CD14-positive monocyte (primary cell): ENCODE measurements around the gene SPRR4. TPM values are rescaled to one million over a fixed set of nuclear protein-coding genes. Genes with fewer than 3 reads are reported as not detected.

ENCODE experiments used
- DNase-seq, 3 donors: peaks; one replicate each; pipeline ENCODE4 v3.0.0-alpha.2; 2011 to 2022
- H2AFZ ChIP-seq: 2 replicates; pipeline ENCODE4 v1.6.0; 2012; ENCODE audit warnings: mild to moderate bottlenecking, low read depth, low read length, inconsistent platforms; ENCODE audit not compliant: insufficient read depth, poor library complexity, severe bottlenecking
- H3K27ac ChIP-seq, 2 donors: 1 replicate in 1 of 2; 2 replicates in 1 of 2; pipeline ENCODE4 v1.5.1; 2012 to 2013; ENCODE audit warnings: low read length in 2 of 2, control low read depth in 1 of 2, inconsistent platforms in 1 of 2, low read depth in 1 of 2, mild to moderate bottlenecking in 1 of 2
- H3K27me3 ChIP-seq, 2 donors: one replicate each; pipeline versions ENCODE4 v1.6.0 to v1.6.1; 2011 to 2013; ENCODE audit warnings: low read length in 2 of 2; ENCODE audit not compliant: control insufficient read depth in 2 of 2, insufficient read depth in 2 of 2
- H3K36me3 ChIP-seq, 2 donors: replicated peaks in 1 of 2; 1 replicate in 1 of 2; 2 replicates in 1 of 2; pipeline versions ENCODE4 v1.5.1 to v1.6.1; 2012 to 2013; ENCODE audit warnings: low read length in 2 of 2, control low read depth in 1 of 2, inconsistent platforms in 1 of 2, mild to moderate bottlenecking in 1 of 2; ENCODE audit not compliant: insufficient read depth in 2 of 2, control insufficient read depth in 1 of 2
- H3K4me1 ChIP-seq, 2 donors: 1 replicate in 1 of 2; 2 replicates in 1 of 2; pipeline versions ENCODE4 v1.5.1 to v1.6.1; 2012 to 2013; ENCODE audit warnings: low read length in 2 of 2, control low read depth in 1 of 2, inconsistent platforms in 1 of 2, mild to moderate bottlenecking in 1 of 2, moderate library complexity in 1 of 2; ENCODE audit not compliant: insufficient read depth in 2 of 2, control insufficient read depth in 1 of 2
- H3K4me2 ChIP-seq: replicated peaks from 2 replicates; pipeline ENCODE3; 2012; ENCODE audit warnings: low read length, moderate library complexity, mild to moderate bottlenecking; ENCODE audit not compliant: poor library complexity, severe bottlenecking; ENCODE audit errors: extremely low read depth
- H3K4me3 ChIP-seq, 3 experiments: fragments of 200-600 bp in 1 of 3; sonication (generic) in 1 of 3; replicated peaks in 1 of 3; 1 replicate in 2 of 3; 2 replicates in 1 of 3; pipeline ENCODE4 v1.5.1; 2011 to 2013; ENCODE audit warnings: low read length in 3 of 3, mild to moderate bottlenecking in 3 of 3, control low read depth in 2 of 3, low read depth in 2 of 3, inconsistent platforms in 1 of 3, moderate library complexity in 1 of 3
- H3K79me2 ChIP-seq: 2 replicates; pipeline ENCODE4 v1.6.0; 2012; ENCODE audit warnings: mild to moderate bottlenecking, control low read depth, inconsistent platforms, low read length, moderate library complexity; ENCODE audit not compliant: insufficient read depth
- H3K9ac ChIP-seq: 2 replicates; pipeline ENCODE4 v1.6.0; 2017; ENCODE audit warnings: low read length, mild to moderate bottlenecking; ENCODE audit not compliant: insufficient read depth, poor library complexity, severe bottlenecking
- H3K9me3 ChIP-seq, 2 donors: replicated peaks in 1 of 2; 1 replicate in 1 of 2; 2 replicates in 1 of 2; pipeline versions ENCODE4 v1.5.1 to v1.6.1; 2012 to 2013; ENCODE audit warnings: low read length in 2 of 2, control low read depth in 1 of 2; ENCODE audit not compliant: control insufficient read depth in 1 of 2, insufficient read depth in 1 of 2
- H4K20me1 ChIP-seq: 2 replicates; pipeline ENCODE4 v1.6.0; 2012; ENCODE audit warnings: mild to moderate bottlenecking, low read length, control low read depth, moderate library complexity; ENCODE audit not compliant: insufficient read depth
- H3K27ac Mint-ChIP-seq, 7 donors: one replicate each; pipeline ENCODE4 v1.8.0; 2020; ENCODE audit warnings: mild to moderate bottlenecking in 7 of 7, mixed read lengths in 7 of 7, moderate library complexity in 6 of 7, inconsistent platforms in 2 of 7
- H3K27me3 Mint-ChIP-seq, 3 donors: one replicate each; pipeline ENCODE4 v1.8.0; 2021 to 2022; ENCODE audit warnings: low read depth in 3 of 3, mild to moderate bottlenecking in 3 of 3, mixed read lengths in 3 of 3, moderate library complexity in 3 of 3, inconsistent platforms in 1 of 3
- H3K36me3 Mint-ChIP-seq, 2 donors: one replicate each; pipeline ENCODE4 v1.8.0; 2020; ENCODE audit warnings: mixed read lengths in 2 of 2, inconsistent platforms in 1 of 2, mild to moderate bottlenecking in 1 of 2
- H3K4me1 Mint-ChIP-seq: one replicate; pipeline ENCODE4 v1.8.0; 2020; ENCODE audit warnings: mild to moderate bottlenecking, mixed read lengths
- H3K4me3 Mint-ChIP-seq, 2 donors: one replicate each; pipeline ENCODE4 v1.8.0; 2020; ENCODE audit warnings: mild to moderate bottlenecking in 2 of 2, mixed read lengths in 2 of 2, moderate library complexity in 1 of 2
- H3K9me3 Mint-ChIP-seq, 7 donors: one replicate each; pipeline ENCODE4 v1.8.0; 2020 to 2022; ENCODE audit warnings: mixed read lengths in 7 of 7, mild to moderate bottlenecking in 6 of 7, moderate library complexity in 6 of 7, inconsistent platforms in 2 of 7
- CTCF ChIP-seq: fragments of 200-600 bp; IDR thresholded peaks from one replicate; pipeline ENCODE4 v1.8.0; 2022; ENCODE audit warnings: antibody characterized with exemption, mild to moderate bottlenecking
- WGBS: methylation state at CpG from one replicate; pipeline ENCODE4 v1.1.5; 2013; ENCODE audit warnings: missing lambda C conversion rate; ENCODE audit not compliant: insufficient coverage; 5-methylcytosine and 5-hydroxymethylcytosine counted together
- intact Hi-C, 2 donors: fragments of 100-400 bp; cut with micrococcal nuclease; formaldehyde crosslinking; loops; one replicate each; pipeline versions ENCODE4 v1.15.0 to v1.15.1; 2023
- polyA plus RNA-seq, 3 donors: library from polyadenylated mRNA; depleted of rRNA in 1 of 3; unstranded in 2 of 3; stranded (reverse) in 1 of 3; fragments of 300-500 nt in 2 of 3; fragments of >200 nt in 1 of 3; fragmentation: Illumina TruSeq in 2 of 3; gene quantifications; 1 replicate in 2 of 3; 2 replicates in 1 of 3; pipeline ENCODE4 v1.2.3, GENCODE V29; 2012 to 2021

The SPRR4 gene
- polyA plus RNA-seq, 3 donors = not detected

- Mint-ChIP-seq H3K9me3 (peaks cover 0 to 6% (median 5%) of the 10 kb centered on the region in 7 donors), H3K27me3 (peaks cover 4 to 11% (median 7%) of the 10 kb centered on the region in 3 donors), H3K4me3 (no peak overlapping the region), H3K27ac (no peak overlapping the region), H3K4me1 (no peaks in the 10 kb centered on the region), H3K36me3 (no peaks in the 10 kb centered on the region)
- Histone ChIP-seq H3K27me3 (peaks cover 0 to 2% of the 10 kb centered on the region in 2 donors), H3K36me3 (no peaks in the 10 kb centered on the region), H3K9me3 (no peaks in the 10 kb centered on the region), H3K4me1 (no peaks in the 10 kb centered on the region), H2AFZ (no peak overlapping the region), H3K79me2 (no peaks in the 10 kb centered on the region), H3K9ac (no peak overlapping the region), H3K4me2 (no peak overlapping the region), H3K27ac (no peak overlapping the region), H4K20me1 (no peaks in the 10 kb centered on the region), H3K4me3 (no peak overlapping the region)
- 83% methylated on average over 4 of the region's 4 CpGs for WGBS
- no peak for TF ChIP-seq CTCF
- intact Hi-C loops = no loop called here
- no peak for DNase-seq
Observed at GRCh38 chr1:152998476-152998875, 28.0 kb downstream of the SPRR4 start.

GRCh38 chr1:152999818-153000217 lies 29.4 kb downstream of the SPRR4 start:
- H3K4me1 ChIP-seq = no peaks in the 10 kb centered on the region
- no peaks in the 10 kb centered on the region for H3K36me3 ChIP-seq
- H4K20me1 ChIP-seq = no peaks in the 10 kb centered on the region
- H3K27ac Mint-ChIP-seq = no peak overlapping the region
- no peak overlapping the region for H3K9ac ChIP-seq
- H2AFZ ChIP-seq = no peak overlapping the region
- peaks cover 5 to 11% (median 7%) of the 10 kb centered on the region in 3 donors for H3K27me3 Mint-ChIP-seq
- H3K4me2 ChIP-seq = no peak overlapping the region
- no peak for DNase-seq
- 87% methylated on average over 3 of the region's 6 CpGs for WGBS
- no peak overlapping the region for H3K4me3 ChIP-seq
- TF ChIP-seq CTCF = no peak
- H3K4me3 Mint-ChIP-seq = no peak overlapping the region
- no peaks in the 10 kb centered on the region for H3K36me3 Mint-ChIP-seq
- peaks cover 0 to 6% (median 3%) of the 10 kb centered on the region in 7 donors for H3K9me3 Mint-ChIP-seq
- peaks cover 0 to 2% of the 10 kb centered on the region in 2 donors for H3K27me3 ChIP-seq
- no peak overlapping the region for H3K27ac ChIP-seq
- H3K4me1 Mint-ChIP-seq = no peaks in the 10 kb centered on the region
- no peaks in the 10 kb centered on the region for H3K9me3 ChIP-seq
- intact Hi-C loops = loop anchor here in 1 of 2 donors (5.0 kb wide), 1 partner anchor 52 kb away; no protein-coding TSS in a partner anchor
- H3K79me2 ChIP-seq = no peaks in the 10 kb centered on the region
